Kidney (tissue), 14 donors: ENCODE data around the gene TEX14. TPM values are rescaled to one million over a fixed set of nuclear protein-coding genes. Genes with fewer than 3 reads are reported as not detected.
"Not testable (repeated sequence)": the region's sequence is repeated elsewhere in the genome, so short reads cannot be mapped to it uniquely, and the experiment has no call there.

ENCODE experiments used
- DNase-seq, 5 donors: peaks; one replicate each; pipeline ENCODE4 v3.0.0-alpha.2; 2013 to 2020
- FAIRE-seq: peaks from 2 replicates; lab custom pipeline; 2012; peaks lifted over from hg19 to GRCh38; lab: Jason Lieb, UNC
- H3K27ac ChIP-seq, 2 donors: one replicate each; pipeline ENCODE4 v1.7.0; 2013; ENCODE audit warnings: low read depth in 2 of 2, low read length in 2 of 2, inconsistent platforms in 1 of 2
- H3K27me3 ChIP-seq: one replicate; pipeline ENCODE4 v1.7.1; 2013; ENCODE audit warnings: low read length, inconsistent platforms; ENCODE audit not compliant: control insufficient read depth, insufficient read depth
- H3K36me3 ChIP-seq, 3 donors: one replicate each; pipeline versions ENCODE4 v1.7.0 to v1.7.1; 2013; ENCODE audit warnings: low read length in 3 of 3, control low read depth in 1 of 3, inconsistent platforms in 1 of 3; ENCODE audit not compliant: insufficient read depth in 3 of 3, control insufficient read depth in 2 of 3
- H3K4me1 ChIP-seq, 3 donors: one replicate each; pipeline versions ENCODE4 v1.7.0 to v1.7.1; 2013; ENCODE audit warnings: low read length in 3 of 3, inconsistent platforms in 1 of 3, low read depth in 1 of 3; ENCODE audit not compliant: control insufficient read depth in 2 of 3, insufficient read depth in 2 of 3
- H3K4me3 ChIP-seq, 3 donors: one replicate each; pipeline versions ENCODE4 v1.7.0 to v1.8.1; 2013; ENCODE audit warnings: low read length in 3 of 3, control low read depth in 1 of 3, inconsistent platforms in 1 of 3
- H3K9ac ChIP-seq, 3 donors: one replicate each; pipeline versions ENCODE4 v1.7.0 to v1.7.1; 2013; ENCODE audit warnings: low read length in 3 of 3, control low read depth in 1 of 3, inconsistent platforms in 1 of 3
- H3K9me3 ChIP-seq, 3 donors: one replicate each; pipeline versions ENCODE4 v1.7.0 to v1.7.1; 2013; ENCODE audit warnings: low read length in 3 of 3, control low read depth in 1 of 3, inconsistent platforms in 1 of 3; ENCODE audit not compliant: control insufficient read depth in 2 of 3, insufficient read depth in 1 of 3
- intact Hi-C: fragments of 100-400 bp; cut with DNase I; formaldehyde crosslinking; loops from one replicate; pipeline ENCODE4 v1.11.1; 2022
- polyA plus RNA-seq: library from polyadenylated mRNA; stranded (reverse); fragments of 350-450 nt; fragmentation: Illumina TruSeq; extraction: RNeasy Lipid Tissue Mini Kit (QIAGEN cat#74804); gene quantifications from one replicate; pipeline ENCODE4 v1.2.3, GENCODE V29; 2014; ENCODE audit warnings: low read depth, low replicate concordance; ENCODE audit not compliant: insufficient read depth
- total RNA-seq: library from RNA; stranded (reverse); fragmentation: NEBNext Ultra II Directional; extraction: Animal tissue kit (Norgen Biotek cat#: 25700); gene quantifications from one replicate; pipeline ENCODE4 v1.2.1, GENCODE V29; 2021
- TF ChIP-seq, protein P1 (sequence below): IDR thresholded peaks from 3 replicates; pipeline ENCODE4 v1.5.1; 2012; ENCODE audit warnings: mild to moderate bottlenecking, moderate library complexity, borderline replicate concordance; ENCODE audit not compliant: insufficient read depth; ENCODE audit errors: extremely low read depth
- donor health status: control.
- donor health status: control.
- donor health status: control.
- donor health status: control.
- donor health status: control.
- donor health status: DM: yes; HTN: yes; CAD: no.
- donor health status: Normal renal cell carcinoma (clear cell type).

Gene TEX14
- total and polyA plus RNA-seq, 2 donors from 2014 or later, result 0.09 to 0.22 TPM

DNA sequence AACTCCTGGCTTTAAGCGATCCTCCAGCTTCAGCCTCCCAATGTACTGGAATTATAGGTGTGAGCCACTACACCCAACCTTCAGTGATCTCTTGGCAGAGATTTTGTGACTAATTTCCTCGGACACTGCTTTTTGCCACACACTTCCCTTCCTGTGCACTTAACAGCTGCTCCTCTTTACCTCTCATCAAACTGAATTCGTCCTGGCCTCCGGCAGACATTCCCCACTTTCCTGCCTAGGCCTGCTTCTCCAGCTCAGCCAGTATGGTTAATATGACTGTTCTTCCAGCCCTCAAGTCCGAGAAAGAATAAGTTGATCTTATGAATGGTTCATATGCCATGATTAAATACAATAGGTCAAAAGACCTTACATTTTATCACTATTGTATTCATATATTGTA is 108.4 kb downstream of the TEX14 start:
- H3K36me3 ChIP-seq, result no peaks in the 10 kb centered on the region
- no peak overlapping the region for H3K27ac ChIP-seq
- H3K9me3 ChIP-seq, result no peaks in the 10 kb centered on the region
- H3K4me1 ChIP-seq, result no peaks in the 10 kb centered on the region
- H3K27me3 ChIP-seq, result no peaks in the 10 kb centered on the region
- no peak overlapping the region for H3K4me3 ChIP-seq
- H3K9ac ChIP-seq, result no peak overlapping the region
- FAIRE-seq, result no peak
- TF ChIP-seq, protein P1, sequence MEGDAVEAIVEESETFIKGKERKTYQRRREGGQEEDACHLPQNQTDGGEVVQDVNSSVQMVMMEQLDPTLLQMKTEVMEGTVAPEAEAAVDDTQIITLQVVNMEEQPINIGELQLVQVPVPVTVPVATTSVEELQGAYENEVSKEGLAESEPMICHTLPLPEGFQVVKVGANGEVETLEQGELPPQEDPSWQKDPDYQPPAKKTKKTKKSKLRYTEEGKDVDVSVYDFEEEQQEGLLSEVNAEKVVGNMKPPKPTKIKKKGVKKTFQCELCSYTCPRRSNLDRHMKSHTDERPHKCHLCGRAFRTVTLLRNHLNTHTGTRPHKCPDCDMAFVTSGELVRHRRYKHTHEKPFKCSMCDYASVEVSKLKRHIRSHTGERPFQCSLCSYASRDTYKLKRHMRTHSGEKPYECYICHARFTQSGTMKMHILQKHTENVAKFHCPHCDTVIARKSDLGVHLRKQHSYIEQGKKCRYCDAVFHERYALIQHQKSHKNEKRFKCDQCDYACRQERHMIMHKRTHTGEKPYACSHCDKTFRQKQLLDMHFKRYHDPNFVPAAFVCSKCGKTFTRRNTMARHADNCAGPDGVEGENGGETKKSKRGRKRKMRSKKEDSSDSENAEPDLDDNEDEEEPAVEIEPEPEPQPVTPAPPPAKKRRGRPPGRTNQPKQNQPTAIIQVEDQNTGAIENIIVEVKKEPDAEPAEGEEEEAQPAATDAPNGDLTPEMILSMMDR, result no peak
- no peak for DNase-seq
- intact Hi-C loops, result no loop called here

GRCh38 chr17:58582718-58583117 is 109.1 kb downstream of the TEX14 start:
- H3K27ac ChIP-seq, H3K9me3 ChIP-seq, H3K9ac ChIP-seq, H3K4me3 ChIP-seq, H3K27me3 ChIP-seq, H3K36me3 ChIP-seq, H3K4me1 ChIP-seq, DNase-seq, intact Hi-C loops, FAIRE-seq: not testable (repeated sequence)

DNA sequence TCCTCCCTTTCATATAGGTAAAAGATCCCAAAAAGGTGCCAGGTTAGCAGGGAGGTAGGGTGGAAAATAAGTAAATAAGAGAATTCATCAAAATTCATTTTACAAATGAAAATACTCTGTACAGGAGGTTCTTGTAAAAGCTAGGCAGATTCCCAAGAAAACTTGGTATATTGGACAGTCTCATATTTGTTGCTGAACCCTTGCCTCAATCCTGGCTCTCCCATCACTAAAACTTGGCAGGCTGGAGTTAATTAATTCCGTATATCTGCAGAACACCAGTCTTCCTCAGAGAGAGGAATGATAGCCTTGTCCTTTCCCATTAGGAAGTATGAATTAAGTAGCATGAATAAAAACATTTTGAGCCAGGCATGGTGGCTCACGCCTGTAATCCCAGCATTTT is 111.2 kb downstream of the TEX14 start:
- Histone ChIP-seq H3K4me3 (no peak overlapping the region), H3K27me3 (no peaks in the 10 kb centered on the region), H3K27ac (no peak overlapping the region), H3K9me3 (no peaks in the 10 kb centered on the region), H3K36me3 (no peaks in the 10 kb centered on the region), H3K9ac (no peak overlapping the region), H3K4me1 (no peaks in the 10 kb centered on the region)
- TF ChIP-seq, protein P1, result no peak
- no peak for FAIRE-seq
- intact Hi-C loops, result no loop called here
- no peak for DNase-seq

- Histone ChIP-seq H3K27ac (no peak overlapping the region), H3K9ac (no peak overlapping the region), H3K4me3 (no peak overlapping the region), H3K9me3 (no peaks in the 10 kb centered on the region), H3K36me3 (no peaks in the 10 kb centered on the region), H3K27me3 (no peaks in the 10 kb centered on the region), H3K4me1 (no peaks in the 10 kb centered on the region)
- intact Hi-C loops, result no loop called here
- FAIRE-seq (no peak), DNase-seq (peak in 4 of 5 donors; percentile 29 to 77 (median 44))
- TF ChIP-seq, protein P1, result peak; percentile 58
These were observed 114.1 kb downstream of the TEX14 start for GRCh38 chr17:58577696-58578095.
